GM21576 (cell line): Measurements from ENCODE around the gene UBD.

Experiments used
- ATAC-seq: cut with Tn5 transposase; IDR thresholded peaks from one replicate; pipeline ENCODE4 v1.9.1; 2021; ENCODE audit warnings: mild to moderate bottlenecking, moderate library complexity; ENCODE audit not compliant: unreplicated experiment

The UBD gene

GRCh38 chr6:29559524-29560287 lies at the start of gene UBD:
TSS of gene UBD (minus strand) at chr6:29559732. CDS start at chr6:29559701, 31 bp downstream.
- ATAC-seq: no peak

DNA sequence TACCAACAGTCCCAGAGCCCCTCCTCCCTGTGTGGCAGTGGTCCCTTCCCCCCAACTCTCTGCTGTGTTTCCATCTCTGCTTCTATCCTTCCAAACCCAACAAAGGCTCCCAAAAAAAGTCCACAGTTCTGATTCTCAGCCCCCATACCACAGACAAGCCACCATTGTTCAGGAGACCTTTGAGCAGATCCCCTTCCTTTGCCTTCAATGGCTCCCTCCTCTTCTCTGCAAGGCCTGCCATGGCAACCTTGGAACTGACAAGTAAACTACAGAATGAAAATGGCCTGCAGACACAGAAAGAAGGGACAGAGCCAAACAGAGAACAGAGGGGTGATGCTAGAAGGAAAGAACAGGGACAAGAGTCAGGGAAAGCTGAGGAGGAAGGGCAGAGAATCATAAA lies 48.6 kb upstream of the UBD start:
- ATAC-seq: no peak

- no peak for ATAC-seq
Observed at GRCh38 chr6:29603930-29604329, 44.4 kb upstream of the UBD start.

GRCh38 chr6:29603456-29603855 lies 43.9 kb upstream of the UBD start:
- ATAC-seq: no peak

- ATAC-seq: no peak
Observed at GRCh38 chr6:29602564-29603361, 43.2 kb upstream of the UBD start.

DNA sequence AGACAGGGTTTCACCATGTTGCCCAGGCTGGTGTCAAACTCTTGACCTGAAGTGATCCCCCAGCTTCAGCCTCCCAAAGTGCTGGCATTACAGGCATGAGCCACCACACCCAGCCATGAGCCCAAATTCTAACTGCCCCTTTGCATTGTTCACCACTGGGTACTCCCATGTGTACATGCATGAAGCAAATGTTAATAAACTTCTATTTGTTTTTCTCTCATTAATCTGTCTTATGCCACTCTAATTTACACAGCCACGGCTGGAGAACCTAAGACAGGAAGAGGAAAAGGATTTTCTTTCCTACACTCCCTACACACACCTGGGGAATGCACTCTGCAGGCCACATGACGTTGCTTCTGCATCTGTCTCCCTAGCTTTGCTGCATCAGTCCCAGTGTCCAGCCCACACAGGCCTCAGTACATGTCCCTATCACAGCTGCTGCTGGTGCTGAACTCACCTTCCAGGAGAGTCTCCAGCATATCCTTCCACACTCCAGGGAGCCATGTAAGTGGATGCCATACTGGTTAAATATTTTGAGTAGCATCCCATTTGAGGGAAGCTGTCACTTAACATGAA lies 38.7 kb upstream of the UBD start:
- ATAC-seq: no peak

- no peak for ATAC-seq
Observed at GRCh38 chr6:29597184-29597583, 37.7 kb upstream of the UBD start.

- ATAC-seq: no peak
Observed at GRCh38 chr6:29596381-29596900, 36.9 kb upstream of the UBD start.

- ATAC-seq: no peak
Observed at GRCh38 chr6:29593199-29593855, 33.8 kb upstream of the UBD start.

GRCh38 chr6:29591677-29592076 lies 32.1 kb upstream of the UBD start:
- no peak for ATAC-seq

DNA sequence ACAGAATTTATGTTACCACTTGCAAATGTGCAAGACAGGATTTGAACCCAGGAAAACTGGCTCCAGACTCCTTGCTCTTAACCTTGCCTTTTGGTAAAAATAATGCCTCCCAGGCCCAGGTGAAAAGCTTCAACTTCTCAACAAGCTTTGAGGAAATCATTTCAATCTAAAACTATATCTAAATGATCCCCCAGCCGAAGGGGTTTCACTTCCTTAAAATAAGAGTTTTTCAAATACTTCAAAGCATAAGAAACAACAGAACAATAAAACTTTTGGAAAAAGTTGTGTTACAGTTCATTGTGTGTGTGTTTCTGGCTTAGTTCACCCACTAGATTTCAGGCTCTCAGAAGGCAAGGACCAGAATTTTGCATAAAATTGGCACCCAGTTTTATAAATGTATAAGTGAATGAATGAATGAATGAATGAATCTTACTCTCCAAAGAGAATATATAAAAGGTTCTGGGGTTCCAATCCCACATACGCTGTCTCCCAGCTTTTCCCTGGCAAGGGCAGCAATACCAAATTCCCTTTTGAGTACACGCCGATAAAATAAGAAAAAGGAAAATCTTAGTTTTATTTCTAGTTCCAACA lies 30.8 kb upstream of the UBD start:
- ATAC-seq: no peak

DNA sequence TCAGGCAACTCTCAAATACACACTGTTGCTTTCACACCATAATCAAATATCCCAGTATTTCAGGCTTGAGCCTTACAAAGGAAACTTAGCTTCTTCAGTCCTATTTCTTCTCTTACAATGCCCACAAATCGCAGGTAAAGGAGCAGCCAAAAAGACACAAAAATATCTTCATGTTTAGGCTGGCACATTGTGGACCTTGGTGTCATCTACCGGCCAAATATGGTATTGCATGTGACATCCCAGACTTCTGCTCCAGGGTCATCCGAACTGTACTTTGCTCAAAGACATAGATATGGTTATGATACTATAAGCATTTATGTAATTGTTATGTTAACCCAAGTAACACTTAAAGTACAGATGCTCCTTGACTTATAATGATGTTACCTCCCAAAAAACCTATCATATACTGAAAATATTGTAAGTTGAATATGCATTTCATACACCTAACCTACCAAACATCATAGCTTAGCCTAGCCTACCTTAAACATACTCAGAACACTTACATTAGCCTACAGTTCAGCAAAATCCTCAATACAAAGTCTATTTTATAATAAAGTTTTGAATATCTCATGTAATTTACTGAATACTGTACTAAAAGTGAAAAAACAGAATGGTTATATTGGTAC lies 30.0 kb upstream of the UBD start:
- no peak for ATAC-seq

- no peak for ATAC-seq
Observed at GRCh38 chr6:29584821-29585220, 25.3 kb upstream of the UBD start, which contains the start of gene OR2H2. TSS of gene OR2H2 (plus strand) at chr6:29585121. CDS start at chr6:29587945, 2,824 bp downstream.

DNA sequence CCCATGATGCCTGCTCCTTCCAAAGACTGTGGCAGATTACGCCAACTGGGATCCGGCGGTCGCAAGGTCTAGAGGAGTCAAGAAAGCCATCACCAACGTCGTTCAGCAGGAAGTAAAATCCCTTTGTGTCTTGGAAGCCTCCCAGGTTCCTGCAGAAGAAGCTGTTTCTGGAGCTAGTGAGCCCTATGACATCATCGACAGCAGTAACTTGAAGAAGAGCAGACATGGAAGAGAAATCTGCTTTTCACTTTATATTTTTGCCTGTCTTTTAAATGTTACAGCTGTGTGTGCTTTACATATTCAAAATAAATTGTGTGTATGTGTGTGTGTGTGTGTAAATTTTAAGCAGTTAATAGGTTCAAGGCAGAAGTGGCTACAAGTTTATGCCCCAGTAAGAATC lies 18.0 kb upstream of the UBD start:
- no peak for ATAC-seq

- ATAC-seq: no peak
Observed at GRCh38 chr6:29576056-29576455, 16.5 kb upstream of the UBD start.

- no peak for ATAC-seq
Observed at GRCh38 chr6:29567991-29568390, 8.5 kb upstream of the UBD start.

DNA sequence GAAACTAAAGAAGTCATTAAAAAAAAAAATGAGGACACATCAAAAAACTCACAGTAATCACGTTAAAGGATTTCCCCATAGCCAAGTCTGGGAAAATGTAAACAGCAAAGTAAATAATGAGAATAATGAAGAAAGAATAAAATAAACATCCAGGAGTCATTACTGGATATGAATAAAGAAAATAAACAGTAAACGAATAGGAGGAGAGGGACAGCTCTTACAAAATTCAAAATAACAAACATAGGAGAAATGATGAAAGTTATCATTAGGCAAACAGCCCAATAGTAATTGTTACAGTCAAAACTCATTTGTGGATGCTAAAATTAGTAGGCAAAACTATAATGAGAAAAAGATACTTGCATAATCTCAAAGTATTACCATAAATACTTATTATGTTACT lies 8.0 kb upstream of the UBD start:
- no peak for ATAC-seq

DNA sequence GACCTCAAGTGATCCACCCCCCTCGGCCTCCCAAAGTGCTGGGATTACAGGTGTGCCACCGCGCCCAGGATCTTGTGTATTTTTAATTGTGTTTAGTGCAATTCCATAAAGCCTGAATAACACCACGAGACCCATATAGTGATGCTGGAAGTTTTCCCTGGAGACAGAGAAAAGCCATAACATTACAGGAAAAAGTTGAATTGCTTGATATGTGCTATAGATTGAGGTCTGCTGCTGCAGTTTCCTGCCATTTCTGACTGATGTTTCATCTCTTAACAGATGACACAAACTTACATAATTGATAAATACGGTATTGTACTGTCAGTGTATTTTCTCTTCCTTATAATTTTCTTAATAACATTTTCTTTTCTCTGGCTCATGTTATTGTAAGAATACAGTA lies 7.3 kb upstream of the UBD start:
- no peak for ATAC-seq

DNA sequence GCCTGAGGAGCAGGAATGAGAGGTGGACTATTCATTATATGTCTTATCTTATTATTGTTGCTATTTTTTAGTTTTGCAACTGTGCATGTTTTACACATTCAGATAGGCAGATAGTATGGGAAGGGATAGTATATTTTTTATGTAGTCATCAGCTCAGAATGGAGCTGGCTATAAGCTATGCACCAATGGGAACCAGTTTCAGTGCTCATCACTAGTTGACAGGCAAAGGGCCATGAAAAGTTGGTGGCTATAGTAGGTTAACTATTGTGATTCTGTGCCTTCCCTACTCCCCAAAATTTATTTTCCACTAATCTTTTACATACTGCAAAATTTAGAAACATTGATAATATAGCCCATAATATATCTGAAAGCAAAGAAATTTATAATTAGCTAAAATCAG lies 5.3 kb upstream of the UBD start:
- ATAC-seq: no peak

DNA sequence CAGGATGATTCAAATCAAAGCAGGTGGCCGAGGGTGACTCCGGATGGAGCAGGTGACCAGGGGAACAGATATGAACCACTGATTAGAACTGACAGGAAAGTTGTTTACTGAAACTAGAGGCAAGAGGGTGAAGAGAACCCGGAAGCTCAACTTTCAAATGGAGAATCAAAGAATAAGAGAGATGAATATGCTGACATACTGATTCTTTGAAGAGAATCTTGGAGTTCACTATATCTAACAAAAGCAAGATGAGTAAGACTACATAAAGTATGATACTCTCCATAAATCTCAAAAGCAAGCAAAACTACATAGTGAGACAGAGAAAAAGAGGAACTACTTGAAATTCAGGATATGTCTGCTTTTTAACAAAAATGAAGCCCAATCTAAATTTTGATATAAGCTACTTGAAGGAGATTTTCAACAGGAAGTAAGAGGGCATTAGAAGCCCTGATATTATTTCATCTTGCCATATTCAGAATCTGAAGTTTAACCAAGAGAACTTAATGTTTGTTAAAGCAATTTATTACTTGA lies 4.0 kb upstream of the UBD start:
- ATAC-seq: no peak
